Measurements from ENCODE around the gene KRTAP1-1.
"Not testable (repeated sequence)": the region's sequence is repeated elsewhere in the genome, so short reads cannot be mapped to it uniquely, and the experiment has no call there.

The KRTAP1-1 gene

DNA sequence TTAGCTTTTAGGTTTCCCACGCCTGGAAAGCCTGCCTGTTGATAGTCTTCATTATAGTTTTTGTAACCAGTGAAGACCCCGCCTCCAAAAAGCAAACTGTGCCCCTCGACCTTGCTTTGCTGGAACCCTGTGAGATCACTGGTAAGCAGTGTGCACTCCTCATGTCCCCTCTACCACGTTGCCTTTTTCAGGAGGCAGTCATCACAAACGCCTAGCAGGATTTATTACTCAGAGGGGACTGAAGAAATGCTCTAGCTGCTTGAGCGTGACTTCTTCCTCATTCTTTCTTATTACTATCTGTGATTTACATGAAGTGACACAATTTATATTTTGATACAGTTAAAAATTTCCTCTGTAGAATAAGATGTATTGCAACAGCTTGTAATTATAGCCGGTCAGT lies 25.8 kb downstream of the KRTAP1-1 start:
- Histone ChIP-seq H3K4me3 (no peak overlapping the region), H3K27ac (no peak overlapping the region)

DNA sequence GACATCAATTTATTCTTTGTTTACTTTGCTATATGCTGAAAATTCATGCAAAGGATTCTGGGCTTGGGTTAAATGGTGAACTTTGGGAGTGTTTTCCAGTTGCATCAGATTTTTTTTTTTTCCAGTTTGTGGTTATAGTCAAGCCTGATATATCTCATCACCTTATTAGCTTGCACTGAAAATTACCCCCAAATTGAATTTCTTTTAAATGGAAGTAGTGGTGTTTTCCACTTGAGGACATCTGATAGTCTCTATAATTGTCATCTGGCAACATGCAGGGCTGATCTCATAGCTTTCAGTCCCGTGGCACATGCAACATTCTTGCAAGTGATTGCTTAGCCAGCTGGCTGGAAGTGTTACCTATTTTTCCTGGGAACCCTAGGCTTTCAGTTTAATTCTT lies 27.6 kb downstream of the KRTAP1-1 start:
- no peak overlapping the region for H3K27ac ChIP-seq
- no peak overlapping the region for H3K4me3 ChIP-seq

DNA sequence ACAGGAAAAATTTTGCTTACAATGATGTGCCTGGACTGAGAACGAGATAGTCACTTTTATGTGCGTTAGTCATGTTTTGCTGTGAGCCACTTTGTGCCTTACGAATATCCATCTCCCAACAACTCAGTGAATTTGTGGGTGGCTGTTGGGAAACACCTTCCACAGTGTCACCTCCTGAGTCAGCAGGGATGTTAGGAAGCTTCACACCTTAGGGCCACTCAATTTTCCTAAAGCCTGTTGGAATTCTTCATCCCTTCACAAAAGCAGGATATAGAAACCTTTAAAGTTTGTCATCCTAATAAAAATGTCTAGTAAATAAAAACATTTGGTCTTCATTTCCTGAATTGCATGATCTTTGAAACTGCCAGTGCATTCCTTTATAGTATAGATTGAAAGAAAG lies 28.1 kb downstream of the KRTAP1-1 start:
- Histone ChIP-seq H3K27ac (no peak overlapping the region), H3K4me3 (no peak overlapping the region)

DNA sequence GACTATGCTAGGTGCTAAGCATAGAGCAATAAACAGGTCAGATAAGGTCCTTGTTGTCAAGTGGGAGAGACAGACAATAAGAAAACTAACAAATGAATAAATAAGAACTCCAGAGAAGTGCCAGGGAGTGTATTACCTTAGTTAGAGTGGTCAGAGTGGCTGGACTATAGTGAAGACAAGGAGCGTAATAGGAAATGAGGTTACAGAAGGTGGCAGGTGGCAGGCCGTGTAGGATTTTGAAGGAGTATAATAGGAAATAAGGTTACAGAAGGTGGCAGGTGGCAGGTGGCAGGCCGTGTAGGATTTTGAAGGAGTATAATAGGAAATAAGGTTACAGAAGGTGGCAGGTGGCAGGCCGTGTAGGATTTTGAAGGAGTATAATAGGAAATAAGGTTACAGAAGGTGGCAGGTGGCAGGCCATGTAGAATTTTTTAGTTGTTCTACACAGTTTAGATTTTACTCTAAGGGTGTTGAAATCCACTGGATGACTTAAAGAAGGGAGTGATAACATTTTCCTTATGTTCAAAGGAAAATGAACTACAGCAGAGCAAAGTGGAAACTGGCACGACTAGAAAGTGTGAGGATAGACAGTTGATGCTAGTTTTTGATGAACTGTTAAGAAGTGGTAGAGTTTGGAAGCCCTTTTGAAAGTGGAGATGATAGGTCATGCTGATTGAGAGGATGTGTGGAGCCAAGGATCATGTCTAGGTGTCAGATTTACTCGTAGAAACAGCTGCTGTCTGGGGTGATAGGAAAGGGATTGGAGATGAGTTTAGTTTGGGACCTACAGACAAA lies 28.7 kb downstream of the KRTAP1-1 start:
- no peak overlapping the region for H3K27ac ChIP-seq
- no peak overlapping the region for H3K4me3 ChIP-seq

DNA sequence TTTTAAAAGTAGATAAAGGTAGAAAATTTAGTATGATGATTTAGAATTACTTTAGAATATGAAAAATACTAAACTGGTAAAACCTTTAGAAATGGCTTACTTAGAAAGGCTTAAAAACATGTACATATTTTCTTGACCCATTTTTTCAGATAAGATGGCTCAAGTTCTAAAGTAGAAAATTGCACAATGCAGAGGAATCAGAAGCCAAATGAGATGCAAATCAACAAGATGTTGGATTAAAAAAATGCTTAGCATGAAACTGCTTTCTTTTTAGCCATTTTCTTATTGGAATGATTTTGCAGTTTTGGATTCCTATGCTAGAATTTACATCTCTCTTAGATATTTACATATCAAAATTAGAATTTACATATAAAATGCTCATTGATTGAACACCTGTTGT lies 30.8 kb downstream of the KRTAP1-1 start:
- H3K27ac ChIP-seq, result no peak overlapping the region
- no peak overlapping the region for H3K4me3 ChIP-seq

DNA sequence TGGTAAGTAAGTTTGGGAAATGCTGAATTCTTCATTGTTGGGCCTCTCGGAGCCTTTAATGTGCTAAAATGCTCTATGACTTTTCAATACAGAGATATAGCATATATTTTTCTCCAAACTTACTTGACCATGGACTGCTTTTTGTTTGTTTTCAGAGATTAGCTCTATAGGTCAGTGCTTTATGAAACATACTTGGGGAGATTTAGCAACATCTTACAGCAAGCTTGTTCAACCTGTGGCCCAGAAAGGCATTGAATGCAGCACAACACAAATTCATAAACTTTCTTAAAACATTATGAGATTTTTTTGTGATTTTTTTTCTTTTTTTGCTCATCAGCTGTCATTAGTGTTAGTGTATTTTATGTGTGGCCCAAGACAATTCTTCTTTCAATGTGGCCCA lies 31.3 kb downstream of the KRTAP1-1 start:
- no peak overlapping the region for H3K4me3 ChIP-seq
- H3K27ac ChIP-seq, result no peak overlapping the region

DNA sequence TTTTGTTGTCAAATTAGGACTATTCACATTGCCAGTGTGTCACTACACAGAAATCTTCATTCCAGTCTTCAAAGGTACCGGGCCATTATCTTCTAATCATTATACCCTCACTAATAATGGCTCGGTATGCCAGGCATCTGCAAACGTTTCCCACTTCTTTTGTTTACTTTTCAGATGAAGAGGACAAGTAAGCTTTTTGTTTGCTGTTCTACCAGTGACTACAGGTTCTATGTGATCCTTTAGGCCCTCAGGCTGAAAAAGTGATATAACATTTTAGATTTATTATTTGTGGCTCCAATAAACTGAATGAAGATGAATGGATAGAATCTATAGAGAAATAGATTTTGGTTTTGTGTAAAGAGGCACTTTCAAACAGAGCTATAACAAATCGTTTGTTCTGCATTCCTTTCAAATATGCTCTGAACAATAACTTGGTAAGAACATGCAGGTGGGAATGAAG lies 31.9 kb downstream of the KRTAP1-1 start:
- Histone ChIP-seq H3K4me3 (no peak overlapping the region), H3K27ac (no peak overlapping the region)

DNA sequence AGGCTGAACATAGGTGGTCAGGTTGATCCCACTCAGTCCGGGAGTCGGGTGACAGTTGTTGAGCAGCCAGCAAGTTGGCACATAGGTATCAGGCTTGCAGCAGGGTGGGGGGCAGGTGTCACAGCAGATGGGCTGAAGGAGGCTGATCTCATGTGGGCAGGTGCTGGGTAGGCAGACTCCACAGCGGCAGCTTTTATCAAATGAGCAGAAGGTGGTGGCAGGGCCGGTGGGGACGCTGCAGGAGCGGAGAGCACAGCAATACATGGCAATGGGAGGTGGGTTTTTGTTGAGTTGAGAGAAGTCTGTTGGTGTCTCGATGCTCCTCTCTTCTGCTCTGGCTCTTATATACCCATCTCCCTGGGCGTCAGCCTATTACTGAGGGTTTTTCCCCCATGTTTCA lies 32.4 kb downstream of the KRTAP1-1 start, which contains the start of gene KRTAP3-1:
Gene KRTAP3-1 (minus strand): TSS at position 318 of the 400 bp plus-strand sequence. CDS start 54 bp downstream, at position 264.
- H3K4me3 ChIP-seq, result no peak within 1 kb of the TSS
- no peak within 1 kb of the TSS for H3K27ac ChIP-seq

DNA sequence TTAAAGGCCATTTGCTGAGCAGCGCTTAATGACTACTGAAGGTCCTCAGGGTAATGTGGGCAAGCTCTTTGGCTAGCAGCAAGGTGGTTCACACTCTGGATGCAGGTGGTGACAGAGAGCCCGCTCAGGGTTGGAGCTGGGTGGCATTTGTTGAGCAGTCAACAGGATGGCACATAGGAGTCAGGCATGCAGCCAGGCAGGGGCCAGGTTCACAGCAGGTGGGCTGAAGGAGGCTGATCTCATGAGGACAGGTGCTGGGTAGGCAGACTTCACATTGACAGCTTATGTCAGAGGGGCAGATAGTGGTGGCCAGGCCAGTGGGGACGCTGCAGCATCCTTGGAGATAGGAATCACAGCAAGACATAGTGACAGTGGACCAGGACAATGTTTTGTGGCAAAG lies 36.9 kb downstream of the KRTAP1-1 start:
- no peak overlapping the region for H3K27ac ChIP-seq
- H3K4me3 ChIP-seq, result no peak overlapping the region

DNA sequence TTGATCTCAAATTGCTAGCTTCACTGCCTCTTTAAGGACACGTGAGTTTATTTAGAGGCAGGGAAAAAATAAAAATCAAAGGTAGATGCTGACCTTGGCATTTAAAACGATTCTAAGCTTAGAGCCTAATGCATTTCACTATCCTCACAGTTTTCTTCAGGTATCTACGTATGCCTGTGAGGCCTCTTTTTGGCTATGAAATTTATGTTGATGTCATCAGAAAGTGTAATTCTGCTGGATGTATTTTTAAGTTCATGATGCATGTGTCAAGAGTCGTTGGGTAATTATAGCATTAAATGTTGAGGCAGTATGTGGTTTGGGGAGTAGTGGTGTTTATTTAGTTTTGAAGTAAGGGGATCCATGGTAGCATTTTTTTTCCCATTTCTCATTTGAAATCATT lies 37.3 kb downstream of the KRTAP1-1 start:
- Histone ChIP-seq H3K27ac (no peak overlapping the region), H3K4me3 (no peak overlapping the region)

DNA sequence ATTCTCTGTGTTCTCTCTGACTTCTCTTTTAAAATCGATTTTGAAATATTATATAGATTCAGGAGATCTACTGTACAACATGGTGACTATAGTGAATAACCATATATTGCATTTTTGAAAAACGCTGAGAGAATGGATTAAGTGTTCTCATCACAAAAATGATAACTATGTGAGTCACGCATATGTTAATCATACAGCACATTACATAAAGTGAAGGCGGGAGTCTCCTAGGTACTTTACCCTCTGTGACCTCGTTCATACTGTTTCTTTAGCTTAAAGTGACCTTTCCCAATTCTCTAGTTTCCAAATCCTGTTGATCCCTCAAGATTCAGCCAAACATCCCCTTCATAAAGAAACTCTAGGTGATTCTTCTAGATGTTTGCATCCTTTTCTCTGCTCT lies 38.4 kb downstream of the KRTAP1-1 start:
- H3K27ac ChIP-seq, result no peak overlapping the region
- no peak overlapping the region for H3K4me3 ChIP-seq

DNA sequence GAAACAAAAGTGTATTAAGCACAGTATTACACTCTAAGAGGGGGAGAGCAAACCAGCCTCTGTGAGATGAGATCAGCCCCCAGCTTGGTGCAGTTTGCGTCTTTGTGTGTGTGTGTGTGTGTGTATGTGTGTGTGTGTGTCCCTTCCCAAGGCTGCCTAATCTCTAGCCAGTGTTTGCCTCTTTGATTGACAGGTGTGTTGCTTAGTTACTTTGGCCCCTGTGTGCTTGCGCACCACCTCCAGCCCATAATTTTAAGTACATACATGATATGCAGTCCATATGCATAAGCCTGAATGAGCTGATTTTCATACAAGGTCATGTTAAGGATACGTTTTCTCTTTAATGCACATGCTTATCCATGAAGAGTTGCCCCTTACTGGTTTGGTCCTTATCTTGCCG lies 39.5 kb downstream of the KRTAP1-1 start:
- H3K4me3 ChIP-seq, result no peak overlapping the region
- no peak overlapping the region for H3K27ac ChIP-seq

DNA sequence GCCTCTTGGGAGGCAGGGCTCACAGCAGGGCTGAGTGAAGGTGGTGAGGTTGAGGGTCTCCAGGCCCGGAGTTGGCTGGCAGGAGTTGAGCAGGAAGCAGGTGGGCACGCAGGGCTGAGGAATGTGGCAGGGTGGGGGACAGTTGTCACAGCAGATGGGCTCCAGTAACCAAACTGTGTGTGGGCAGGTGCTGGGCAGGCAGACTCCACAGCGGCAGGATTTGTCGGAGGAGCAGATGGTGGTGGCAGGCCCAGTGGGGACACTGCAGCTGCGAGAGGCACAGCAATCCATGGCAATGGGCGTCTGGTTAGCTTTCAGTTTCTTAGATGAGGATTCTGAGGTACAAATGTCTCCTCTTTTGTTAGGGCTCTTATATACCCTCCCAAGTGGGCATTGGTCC lies 41.7 kb downstream of the KRTAP1-1 start, which contains the start of gene KRTAP3-2:
Gene KRTAP3-2 (minus strand): TSS at position 344 of the 400 bp plus-strand sequence. CDS start 53 bp downstream, at position 291.
- H3K27ac ChIP-seq, H3K4me3 ChIP-seq: not testable (repeated sequence)

DNA sequence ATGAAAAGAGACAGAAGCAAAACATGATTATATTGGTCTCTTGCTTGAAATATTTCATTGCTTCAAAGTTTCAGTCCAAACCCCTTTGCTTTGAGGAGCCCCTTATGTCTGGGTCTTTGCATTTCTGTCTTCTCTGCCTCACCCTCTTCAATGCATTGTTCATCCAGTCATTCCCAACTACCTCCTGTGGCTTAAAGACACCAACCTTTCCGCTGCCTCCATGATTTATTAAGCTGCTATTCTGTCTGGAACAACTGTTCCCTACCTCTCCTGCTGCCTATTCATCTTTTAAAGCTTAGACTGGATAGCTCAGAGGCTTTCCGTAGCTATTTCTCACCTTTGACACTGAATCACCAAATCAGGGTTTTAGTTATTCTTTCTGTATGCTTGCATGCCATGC lies 43.9 kb downstream of the KRTAP1-1 start:
- H3K27ac ChIP-seq, result no peak overlapping the region
- H3K4me3 ChIP-seq, result no peak overlapping the region

DNA sequence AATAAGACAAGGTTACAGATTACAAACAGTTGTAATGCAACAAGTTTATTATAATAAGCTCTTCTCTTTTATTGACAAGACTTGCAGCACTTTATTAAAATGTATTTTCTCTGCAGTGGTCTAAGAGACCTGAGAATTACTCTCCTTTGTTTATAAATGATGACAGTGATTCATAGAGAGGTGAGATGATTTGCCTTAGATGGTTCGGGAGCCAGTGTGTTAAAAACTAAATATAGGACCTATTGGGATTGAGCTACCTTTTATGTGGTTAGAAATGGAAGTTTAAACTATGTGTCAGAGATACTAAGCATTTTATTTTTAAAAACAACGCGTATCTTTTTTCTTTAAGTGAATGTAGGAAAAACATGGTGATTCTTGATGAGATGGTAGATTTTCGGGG lies 44.4 kb downstream of the KRTAP1-1 start:
- Histone ChIP-seq H3K4me3 (no peak overlapping the region), H3K27ac (no peak overlapping the region)

DNA sequence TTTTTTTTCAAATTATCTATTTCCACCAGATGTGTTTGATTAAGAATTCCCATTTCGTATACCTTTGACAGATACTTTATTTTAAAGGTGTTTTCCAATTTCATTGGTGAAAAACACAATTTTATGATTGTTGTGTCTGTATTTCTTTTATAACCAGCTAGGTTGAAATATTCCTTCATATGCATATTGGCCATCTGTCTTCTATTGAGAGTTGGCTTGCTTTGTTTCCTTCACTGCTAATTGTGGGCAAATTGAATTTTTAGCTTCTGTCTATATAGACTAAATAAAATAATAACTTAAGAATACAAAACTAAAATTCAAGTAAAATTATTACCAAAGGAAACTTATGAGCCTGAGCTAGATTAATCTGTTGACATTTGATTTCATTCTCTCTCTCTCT lies 46.1 kb downstream of the KRTAP1-1 start:
- no peak overlapping the region for H3K4me3 ChIP-seq
- H3K27ac ChIP-seq, result no peak overlapping the region

DNA sequence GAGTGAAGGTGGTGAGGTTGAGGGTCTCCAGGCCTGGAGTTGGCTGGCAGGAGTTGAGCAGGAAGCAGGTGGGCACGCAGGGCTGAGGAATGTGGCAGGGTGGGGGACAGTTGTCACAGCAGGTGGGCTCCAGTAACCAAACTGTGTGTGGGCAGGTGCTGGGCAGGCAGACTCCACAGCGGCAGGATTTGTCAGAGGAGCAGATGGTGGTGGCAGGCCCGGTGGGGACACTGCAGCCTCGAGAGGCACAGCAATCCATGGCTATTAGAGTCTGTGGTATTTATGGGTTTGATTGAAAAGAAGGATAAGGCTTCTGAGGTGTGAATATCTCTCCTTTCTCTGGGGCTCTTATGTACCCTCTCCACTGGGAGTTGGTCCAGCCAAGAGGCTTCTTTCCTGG lies 47.4 kb downstream of the KRTAP1-1 start, which contains the start of gene KRTAP3-3:
Gene KRTAP3-3 (minus strand): TSS at position 326 of the 400 bp plus-strand sequence. CDS start 67 bp downstream, at position 259.
- Histone ChIP-seq H3K4me3 (no peak within 1 kb of the TSS), H3K27ac (no peak within 1 kb of the TSS)

DNA sequence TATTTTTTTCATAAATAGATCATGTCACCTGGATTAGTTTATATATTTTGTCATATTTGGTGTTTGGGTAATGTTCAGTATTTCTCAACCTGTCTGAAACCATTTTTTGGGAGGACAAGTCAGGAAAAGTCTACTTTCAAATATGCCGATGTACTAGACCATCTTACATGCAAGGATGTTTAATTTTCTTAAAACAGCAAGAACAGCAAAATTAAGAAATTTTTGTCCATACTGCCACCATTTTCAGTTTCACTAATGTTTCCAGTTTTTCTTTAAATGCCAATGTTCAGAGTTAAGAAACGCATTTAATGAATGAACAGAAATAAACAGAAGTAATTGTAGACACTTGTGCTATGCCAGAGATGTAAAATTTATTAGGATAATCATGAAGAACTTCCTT lies 48.2 kb downstream of the KRTAP1-1 start:
- no peak overlapping the region for H3K4me3 ChIP-seq
- H3K27ac ChIP-seq, result no peak overlapping the region

DNA sequence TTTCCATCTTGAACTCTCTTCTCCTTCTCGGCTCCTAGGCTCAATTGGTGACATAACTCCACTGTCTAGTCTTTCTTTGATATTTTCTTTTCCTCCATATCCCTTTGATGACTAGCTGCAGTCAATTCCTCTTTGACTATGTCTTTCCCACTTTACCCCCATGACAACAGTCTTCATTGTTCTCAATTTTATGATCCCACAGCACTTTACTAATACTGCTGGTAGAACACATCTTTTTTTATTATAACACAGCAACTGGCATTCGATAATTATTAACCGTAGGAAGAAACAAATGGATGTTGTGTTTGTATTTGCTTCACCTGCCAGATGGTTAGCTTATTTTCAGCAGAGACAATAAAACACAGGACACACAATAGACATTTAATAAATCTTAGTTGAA lies 48.6 kb downstream of the KRTAP1-1 start:
- no peak overlapping the region for H3K4me3 ChIP-seq
- H3K27ac ChIP-seq, result no peak overlapping the region

Data from skin epidermis (tissue), 12 donors.